ENCODE results near the gene XCL2.

Gene XCL2

GRCh38 chr1:168491527-168492164 lies 52.2 kb downstream of the XCL2 start:
- no peak for TF ChIP-seq CTCF (IDR thresholded peaks at IDR 0.05; ENCODE audit: control insufficient read depth, extremely low read depth, insufficient read depth)
- H3K4me3 ChIP-seq (ENCODE audit: low read depth, low read length), result no peak overlapping the region
- DNase-seq (ENCODE audit: low read depth), result peak; percentile 27
